GM19452 (cell line): ENCODE measurements around the gene PPDPF.

ENCODE experiments used
- ATAC-seq: cut with Tn5 transposase; IDR thresholded peaks from one replicate; pipeline ENCODE4 v1.9.1; 2021; ENCODE audit not compliant: unreplicated experiment

Gene PPDPF

GRCh38 chr20:63536241-63536977 is 15.8 kb downstream of the PPDPF start:
- no peak for ATAC-seq

DNA sequence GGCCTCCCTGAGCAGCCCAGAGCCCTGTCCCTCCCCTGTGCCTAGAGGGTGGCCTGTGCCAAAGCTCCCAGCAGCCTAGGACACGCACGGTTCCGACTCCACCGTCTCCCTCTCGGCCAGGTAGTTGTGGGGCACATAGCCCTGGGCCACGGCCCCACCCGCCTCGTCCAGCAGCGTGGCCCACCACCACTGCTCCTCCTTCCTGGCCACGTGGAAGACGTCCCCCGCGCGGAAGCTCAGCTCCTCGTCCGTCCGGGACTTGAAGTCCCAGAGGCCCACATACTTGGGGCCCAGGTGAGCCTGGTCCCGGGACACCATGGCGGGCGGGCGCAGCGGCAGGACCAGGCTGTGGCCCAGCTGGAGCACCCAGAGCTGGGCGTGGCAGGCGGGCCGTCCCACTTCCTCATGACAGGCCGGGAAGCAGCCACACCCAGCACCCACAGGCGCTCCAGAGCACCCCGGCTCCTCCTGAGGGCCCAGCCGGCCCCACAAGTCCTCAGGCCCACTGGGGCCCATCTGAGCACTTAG is 16.5 kb downstream of the PPDPF start, which contains the start of gene PTK6:
TSS of gene PTK6 (minus strand) at position 380 of the 528 bp plus-strand sequence. CDS start at position 318, 62 bp downstream.
- ATAC-seq, result peak; percentile 7

GRCh38 chr20:63537525-63538203 is 17.1 kb downstream of the PPDPF start:
- peak; percentile 84 for ATAC-seq

DNA sequence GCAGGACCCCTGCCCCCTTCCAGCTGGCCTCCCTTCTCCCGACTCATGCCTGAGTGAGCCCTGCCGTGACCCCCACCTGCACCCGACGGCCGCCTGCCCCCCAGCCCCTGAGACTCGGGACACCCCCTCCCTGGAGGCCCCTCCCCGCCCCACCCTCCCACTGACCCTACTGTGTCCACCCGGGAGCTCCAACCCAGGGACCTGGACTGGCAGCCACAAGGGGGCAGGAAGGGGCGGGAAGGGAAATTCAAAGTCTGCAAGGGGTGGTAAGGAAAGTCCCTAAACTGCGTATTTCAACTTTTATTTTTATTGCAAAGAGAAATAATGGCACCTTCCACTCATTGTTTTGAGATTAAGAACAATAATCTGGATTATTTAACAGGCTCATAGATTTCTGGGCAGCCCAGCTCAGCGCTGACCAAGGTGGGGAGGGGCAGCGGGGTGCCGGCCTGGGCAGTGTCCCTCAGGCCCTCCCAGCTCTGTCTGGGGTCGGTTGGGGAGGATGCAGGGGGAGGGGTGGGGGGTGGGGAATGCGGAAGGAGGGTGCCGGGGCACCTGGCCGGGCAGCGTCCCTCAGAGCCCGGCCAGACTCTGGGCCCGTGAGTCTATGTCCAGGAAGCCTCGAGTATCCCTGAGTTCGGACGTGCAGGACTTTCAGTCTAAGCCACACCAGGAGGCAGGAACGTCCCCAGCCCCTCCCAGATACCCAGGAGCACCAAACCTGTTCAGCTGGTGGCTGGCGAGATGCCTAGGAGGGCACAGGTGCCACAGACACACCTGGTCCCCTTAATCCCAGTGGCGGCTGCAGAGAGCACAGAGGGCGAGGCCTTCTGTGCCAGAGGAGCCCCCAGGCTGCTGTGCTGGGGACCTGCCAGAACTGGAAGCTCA is 17.9 kb downstream of the PPDPF start:
- no peak for ATAC-seq

DNA sequence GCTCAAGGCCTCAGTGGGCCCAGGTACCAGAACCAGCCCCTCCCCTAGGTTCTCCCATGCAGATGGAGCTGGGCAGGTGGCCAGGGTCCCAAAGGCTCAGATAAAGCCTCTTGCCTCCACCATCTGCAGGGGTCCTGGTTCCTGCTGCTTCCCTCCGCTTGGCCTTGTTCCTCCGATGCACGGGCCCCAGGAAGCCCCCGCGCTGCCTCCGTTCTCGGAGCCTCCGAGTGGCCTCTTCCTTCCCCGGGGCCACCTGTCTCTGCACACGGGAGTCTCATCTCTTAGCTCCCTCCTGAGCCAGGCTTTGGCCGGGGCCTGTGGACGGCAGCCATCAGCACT is 18.5 kb downstream of the PPDPF start:
- ATAC-seq, result no peak

DNA sequence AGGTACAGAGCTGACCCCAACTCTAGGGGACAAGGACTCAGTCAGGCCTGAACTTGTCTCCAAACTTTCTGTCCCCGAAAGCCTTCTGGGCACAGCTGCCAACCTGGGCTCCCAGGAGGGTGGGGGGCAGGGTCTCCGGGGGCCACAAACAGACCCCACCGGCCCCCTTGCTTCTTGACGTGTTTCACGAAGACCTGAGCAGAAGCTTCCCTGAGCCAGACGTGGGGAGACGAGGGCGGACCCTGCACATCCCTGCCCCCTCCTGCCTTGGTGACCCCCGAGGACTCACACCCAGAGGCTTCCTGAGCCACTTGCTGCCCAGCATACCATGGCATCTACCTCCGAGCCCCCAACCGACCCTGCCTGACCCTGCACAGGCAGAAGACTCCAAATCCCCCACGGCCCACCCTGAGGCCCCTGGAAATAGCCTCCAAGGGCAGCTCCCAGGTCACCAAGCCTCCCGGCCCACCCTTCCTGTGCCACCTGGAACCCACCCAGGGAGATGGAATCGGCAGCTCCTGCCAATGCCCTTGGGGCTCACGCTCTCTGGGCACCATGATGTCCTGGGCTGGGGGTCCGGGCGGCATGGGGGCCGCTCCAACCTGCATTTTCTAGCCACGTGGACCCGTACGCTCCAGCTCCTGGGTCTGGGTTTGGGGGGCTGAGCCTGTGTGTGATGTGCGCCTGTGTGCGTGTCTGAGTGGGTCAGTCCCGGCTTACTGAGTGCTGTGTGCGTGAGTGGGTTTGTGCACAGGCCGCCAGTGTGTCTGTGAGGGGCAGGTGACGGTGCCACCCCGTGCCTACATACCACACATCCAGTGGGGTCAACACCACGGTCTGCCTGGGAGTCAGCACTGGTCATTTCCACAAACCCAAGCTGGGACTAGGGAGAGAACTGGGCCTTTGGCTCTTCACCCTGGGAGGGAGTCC is 19.1 kb downstream of the PPDPF start:
- ATAC-seq, result no peak

DNA sequence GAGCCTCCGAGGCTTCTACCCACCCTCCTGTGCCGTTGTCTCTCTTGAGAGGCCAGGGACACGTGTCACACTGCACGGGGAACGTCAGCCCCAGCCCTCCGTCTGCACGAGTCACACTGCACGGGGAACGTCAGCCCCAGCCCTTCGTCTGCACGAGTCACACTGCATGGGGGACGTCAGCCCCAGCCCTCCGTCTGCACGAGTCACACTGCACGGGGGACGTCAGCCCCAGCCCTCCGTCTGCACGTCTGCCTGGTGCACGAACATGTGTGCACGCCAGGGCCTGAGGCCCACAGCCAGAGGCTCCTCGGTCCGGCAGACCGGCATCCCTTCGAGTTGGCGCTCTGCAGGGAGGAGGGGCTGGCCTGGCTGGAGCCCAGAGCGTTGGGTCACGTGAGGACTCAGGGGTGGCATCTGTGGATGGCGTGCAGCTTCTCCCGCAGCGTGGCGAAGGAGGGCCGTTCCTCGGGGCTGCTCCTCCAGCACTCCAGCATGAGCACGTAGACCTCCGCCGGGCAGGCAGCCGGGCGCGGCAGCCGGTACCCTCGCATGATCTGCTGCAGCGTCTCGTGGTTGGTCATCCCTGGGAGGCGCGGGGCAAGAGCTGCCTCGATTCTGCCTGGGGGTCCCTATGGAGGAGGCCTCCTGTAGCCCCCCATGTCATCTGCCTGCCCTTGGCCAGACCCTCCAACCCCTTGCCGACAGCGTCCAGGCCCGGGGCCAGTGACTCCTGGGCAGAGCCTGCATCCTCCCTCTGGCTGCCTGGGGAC is 20.0 kb downstream of the PPDPF start:
- no peak for ATAC-seq

GRCh38 chr20:63541371-63541770 is 20.8 kb downstream of the PPDPF start:
- ATAC-seq, result no peak

DNA sequence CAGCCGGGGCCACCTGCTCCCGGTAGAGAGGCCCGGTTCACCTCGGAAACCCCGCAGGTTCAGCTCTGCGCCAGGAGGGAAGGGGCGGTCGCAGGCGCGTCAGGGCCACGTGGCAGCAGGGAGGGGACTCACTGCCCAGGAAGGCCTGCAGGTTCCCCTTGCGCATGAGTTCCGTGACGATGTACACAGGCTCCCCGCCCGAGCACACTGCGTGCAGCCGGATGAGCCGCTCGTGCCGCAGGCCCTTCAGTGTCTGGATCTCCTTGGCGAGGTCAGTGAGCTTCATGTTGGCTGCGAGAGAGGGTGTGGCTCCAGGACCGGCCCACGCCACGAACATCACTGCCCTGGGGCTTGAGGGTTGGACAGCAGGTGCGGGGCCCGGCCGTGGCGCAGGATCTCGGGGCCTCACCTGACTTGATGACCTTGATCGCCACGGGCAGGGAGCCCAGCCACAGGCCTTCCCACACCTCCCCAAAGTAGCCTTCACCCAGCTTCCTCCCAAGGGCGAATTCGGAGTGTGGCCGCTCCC is 21.5 kb downstream of the PPDPF start:
- no peak for ATAC-seq

- no peak for ATAC-seq
These were observed 22.1 kb downstream of the PPDPF start for GRCh38 chr20:63542696-63543095.

DNA sequence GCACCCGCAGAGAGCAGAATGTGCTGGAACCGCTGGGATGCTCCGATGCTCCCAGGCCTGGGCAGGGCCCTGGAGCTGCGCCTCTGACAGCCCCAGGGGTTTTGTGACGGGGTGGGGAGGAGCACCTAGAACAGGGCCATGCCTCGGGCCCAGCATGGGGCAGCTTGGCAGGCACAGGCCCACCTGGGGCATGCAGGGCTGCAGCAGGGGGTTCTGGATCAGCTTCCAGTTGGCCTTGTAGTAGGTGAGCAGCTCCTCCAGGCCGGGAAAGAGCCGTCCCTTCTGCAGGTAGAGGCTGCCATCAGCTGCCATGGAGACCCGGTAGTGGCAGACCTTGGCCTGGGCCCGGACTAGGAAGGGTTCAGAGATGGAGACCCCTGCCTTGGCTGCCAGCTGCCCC is 22.6 kb downstream of the PPDPF start:
- ATAC-seq, result no peak

DNA sequence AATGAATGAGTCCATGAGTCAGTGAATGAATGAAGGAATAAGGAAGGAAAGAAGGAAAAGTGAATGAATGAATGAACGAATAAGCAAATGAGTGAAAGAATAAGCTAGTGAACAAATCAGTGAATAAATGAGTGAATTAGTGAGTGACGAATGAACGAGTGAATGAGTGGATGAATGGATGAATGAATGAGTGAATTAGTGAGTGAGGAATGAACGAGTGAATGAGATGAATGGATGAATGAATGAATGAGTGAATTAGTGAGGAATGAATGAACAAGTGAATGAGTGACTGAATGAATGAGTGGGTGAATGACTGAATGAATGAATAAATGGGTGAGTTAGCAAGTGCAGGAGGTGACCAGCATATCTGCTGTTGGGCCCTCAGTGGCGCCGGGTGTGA is 23.2 kb downstream of the PPDPF start:
- no peak for ATAC-seq

DNA sequence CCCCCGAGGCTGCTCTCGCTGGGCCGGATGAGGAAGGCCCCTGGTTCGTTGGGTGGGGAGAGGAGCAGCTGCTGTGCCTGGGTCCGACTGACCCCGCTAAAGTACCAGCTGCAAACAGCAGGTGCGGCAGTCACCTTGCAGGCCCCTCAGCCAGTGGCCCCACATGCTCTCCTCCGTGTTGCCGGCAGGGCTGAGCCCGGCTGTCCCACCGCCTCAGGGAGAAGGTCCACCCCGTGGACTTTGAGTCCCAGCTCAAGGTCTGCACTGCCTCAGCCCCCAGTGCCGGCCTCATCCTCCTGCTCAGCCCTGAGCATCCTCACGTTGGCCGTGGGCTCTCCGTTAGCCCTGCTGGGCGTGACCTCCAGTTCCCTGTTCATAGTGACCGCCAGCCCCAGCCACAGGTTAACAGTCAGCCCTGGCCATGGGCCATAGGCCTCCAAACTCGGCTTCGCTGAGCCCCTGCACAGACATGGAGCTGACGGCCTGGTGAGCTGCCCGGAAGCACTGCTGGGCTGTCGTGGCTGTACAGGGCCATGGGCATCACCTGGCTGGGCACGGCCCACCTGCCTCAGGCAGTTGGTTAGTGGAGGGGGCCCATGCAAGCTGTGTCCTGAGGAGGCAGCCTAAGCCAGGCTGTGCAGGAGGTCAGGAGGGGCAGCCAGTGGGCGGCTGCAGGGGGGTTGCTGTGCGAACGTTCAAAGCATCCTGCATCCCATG is 23.8 kb downstream of the PPDPF start:
- ATAC-seq, result no peak

GRCh38 chr20:63544958-63545516 is 24.5 kb downstream of the PPDPF start:
- ATAC-seq, result no peak

DNA sequence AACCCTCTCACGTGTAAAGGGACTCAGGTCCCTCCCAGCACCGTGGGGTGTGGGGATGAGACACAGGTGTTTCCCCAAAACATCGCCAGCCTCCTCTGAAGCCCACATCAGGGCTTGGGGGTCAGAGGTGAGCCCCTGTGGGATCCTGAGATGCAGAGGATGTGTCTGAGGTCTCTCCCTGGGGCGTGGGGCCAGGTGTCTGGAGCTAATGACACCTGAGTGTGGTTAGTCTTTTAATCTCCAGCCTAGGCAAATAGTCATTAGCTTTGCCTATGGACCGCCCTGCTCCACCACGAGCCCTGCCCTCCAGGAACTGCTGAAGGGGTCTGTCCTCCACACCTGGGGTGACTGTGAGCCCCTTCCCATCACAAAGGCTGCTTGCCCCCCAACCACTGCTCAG is 25.2 kb downstream of the PPDPF start:
- ATAC-seq, result no peak

GRCh38 chr20:63546256-63546955 is 25.8 kb downstream of the PPDPF start:
- ATAC-seq, result no peak

GRCh38 chr20:63546956-63547724 is 26.6 kb downstream of the PPDPF start:
- ATAC-seq, result no peak
